Measurements from ENCODE around the gene TMEM54.

DNA sequence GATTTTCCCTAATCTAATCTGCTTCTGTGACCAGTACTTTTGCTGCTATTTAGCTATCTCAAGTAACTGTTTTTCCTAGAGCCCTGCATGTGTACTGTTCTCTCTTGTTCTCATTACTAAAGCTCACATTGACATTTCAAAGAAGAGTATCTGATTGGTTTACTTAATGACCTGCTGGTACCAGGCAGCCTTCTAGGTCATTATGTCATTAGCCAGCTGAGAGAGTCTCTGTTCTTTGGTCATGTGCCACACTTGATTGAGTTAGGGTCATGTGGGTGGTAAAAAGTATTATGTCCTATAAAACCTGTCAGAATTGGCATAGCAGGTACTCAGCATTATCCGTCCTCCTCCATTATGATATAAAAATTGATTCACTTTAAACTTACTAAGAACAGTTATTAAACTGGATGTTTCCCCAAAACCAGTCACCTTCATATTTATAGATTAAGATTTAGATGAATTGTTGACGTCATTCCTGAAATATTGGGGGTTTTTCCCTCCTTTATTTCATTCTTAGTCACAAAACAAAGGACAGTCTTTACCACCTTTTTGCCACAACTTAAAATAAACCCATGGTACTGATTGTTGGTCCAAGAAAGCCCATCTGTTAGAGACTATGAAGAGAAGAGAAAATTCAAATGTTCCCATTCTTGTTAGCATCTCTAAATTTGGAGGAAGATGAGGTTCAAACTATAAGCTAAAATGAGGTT is 52.7 kb downstream of the TMEM54 start:
- TF ChIP-seq CBX2 (IDR thresholded peaks at IDR 0.05; ENCODE audit: low read depth, low read length) = no peak
- no peak for TF ChIP-seq CBX2 (CRISPR knock-in tag; IDR thresholded peaks at IDR 0.05; ENCODE audit: low read depth)
- TF ChIP-seq, protein P1, sequence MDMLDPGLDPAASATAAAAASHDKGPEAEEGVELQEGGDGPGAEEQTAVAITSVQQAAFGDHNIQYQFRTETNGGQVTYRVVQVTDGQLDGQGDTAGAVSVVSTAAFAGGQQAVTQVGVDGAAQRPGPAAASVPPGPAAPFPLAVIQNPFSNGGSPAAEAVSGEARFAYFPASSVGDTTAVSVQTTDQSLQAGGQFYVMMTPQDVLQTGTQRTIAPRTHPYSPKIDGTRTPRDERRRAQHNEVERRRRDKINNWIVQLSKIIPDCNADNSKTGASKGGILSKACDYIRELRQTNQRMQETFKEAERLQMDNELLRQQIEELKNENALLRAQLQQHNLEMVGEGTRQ (IDR thresholded peaks at IDR 0.05; ENCODE audit: low read depth, low read length) = no peak
- TF ChIP-seq, protein P1 (CRISPR knock-in tag; IDR thresholded peaks at IDR 0.05; ENCODE audit: borderline replicate concordance) = no peak
- no peak for TF ChIP-seq MAFK (conservative IDR thresholded peaks at IDR 0.05 in 1 of 2, IDR thresholded peaks at IDR 0.05 in 1 of 2; ENCODE audit: low read length in 2 of 2)
- TF ChIP-seq NAIF1 (CRISPR knock-in tag; IDR thresholded peaks at IDR 0.05; ENCODE audit: borderline replicate concordance) = no peak
- TF ChIP-seq, protein P2, sequence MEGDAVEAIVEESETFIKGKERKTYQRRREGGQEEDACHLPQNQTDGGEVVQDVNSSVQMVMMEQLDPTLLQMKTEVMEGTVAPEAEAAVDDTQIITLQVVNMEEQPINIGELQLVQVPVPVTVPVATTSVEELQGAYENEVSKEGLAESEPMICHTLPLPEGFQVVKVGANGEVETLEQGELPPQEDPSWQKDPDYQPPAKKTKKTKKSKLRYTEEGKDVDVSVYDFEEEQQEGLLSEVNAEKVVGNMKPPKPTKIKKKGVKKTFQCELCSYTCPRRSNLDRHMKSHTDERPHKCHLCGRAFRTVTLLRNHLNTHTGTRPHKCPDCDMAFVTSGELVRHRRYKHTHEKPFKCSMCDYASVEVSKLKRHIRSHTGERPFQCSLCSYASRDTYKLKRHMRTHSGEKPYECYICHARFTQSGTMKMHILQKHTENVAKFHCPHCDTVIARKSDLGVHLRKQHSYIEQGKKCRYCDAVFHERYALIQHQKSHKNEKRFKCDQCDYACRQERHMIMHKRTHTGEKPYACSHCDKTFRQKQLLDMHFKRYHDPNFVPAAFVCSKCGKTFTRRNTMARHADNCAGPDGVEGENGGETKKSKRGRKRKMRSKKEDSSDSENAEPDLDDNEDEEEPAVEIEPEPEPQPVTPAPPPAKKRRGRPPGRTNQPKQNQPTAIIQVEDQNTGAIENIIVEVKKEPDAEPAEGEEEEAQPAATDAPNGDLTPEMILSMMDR (CRISPR knock-in tag; IDR thresholded peaks at IDR 0.05) = no peak
- TF ChIP-seq ATF7 (IDR thresholded peaks at IDR 0.05) = no peak
- TF ChIP-seq ATF7 (CRISPR knock-in tag; IDR thresholded peaks at IDR 0.05) = no peak
- no peak for TF ChIP-seq NR3C1 (CRISPR knock-in tag; IDR thresholded peaks at IDR 0.05)
